Peyer's patch (tissue), 4 donors: ENCODE measurements around the gene HMGXB3.

Experiments
- CTCF ChIP-seq, 6 experiments: fragments of 450-650 bp in 4 of 6; fragments of 200-600 bp in 2 of 6; sonication (generic) in 1 of 6; IDR thresholded peaks; one replicate each; pipeline ENCODE4 v1.5.1; 2017 to 2019; ENCODE audit warnings: antibody characterized with exemption in 6 of 6, mild to moderate bottlenecking in 3 of 6, moderate library complexity in 1 of 6
- POLR2A ChIP-seq, 2 donors: fragments of 450-650 bp; IDR thresholded peaks; one replicate each; pipeline ENCODE4 v1.5.1; 2017; ENCODE audit warnings: antibody characterized with exemption in 2 of 2, mild to moderate bottlenecking in 2 of 2, moderate library complexity in 2 of 2

- TF ChIP-seq POLR2A (IDR thresholded peaks at IDR 0.05) (no peak), CTCF (IDR thresholded peaks at IDR 0.05) (no peak)
Observed at GRCh38 chr5:150044712-150045111, 44.2 kb downstream of the HMGXB3 start.
